ACHN (cell line): ENCODE measurements around the gene ATP5F1B.

Experiments
- DNase-seq: peaks from one replicate; pipeline ENCODE4 v3.0.0-alpha.2; 2015
- in situ Hi-C: cut with HindIII; loops from 2 replicates; pipeline ENCODE4 v1.10.0; 2017; ENCODE audit warnings: low sequenced_read_pairs, low pct_ligation_motif_present, low pct_unique_long_range_greater_than_20kb

The ATP5F1B gene

DNA sequence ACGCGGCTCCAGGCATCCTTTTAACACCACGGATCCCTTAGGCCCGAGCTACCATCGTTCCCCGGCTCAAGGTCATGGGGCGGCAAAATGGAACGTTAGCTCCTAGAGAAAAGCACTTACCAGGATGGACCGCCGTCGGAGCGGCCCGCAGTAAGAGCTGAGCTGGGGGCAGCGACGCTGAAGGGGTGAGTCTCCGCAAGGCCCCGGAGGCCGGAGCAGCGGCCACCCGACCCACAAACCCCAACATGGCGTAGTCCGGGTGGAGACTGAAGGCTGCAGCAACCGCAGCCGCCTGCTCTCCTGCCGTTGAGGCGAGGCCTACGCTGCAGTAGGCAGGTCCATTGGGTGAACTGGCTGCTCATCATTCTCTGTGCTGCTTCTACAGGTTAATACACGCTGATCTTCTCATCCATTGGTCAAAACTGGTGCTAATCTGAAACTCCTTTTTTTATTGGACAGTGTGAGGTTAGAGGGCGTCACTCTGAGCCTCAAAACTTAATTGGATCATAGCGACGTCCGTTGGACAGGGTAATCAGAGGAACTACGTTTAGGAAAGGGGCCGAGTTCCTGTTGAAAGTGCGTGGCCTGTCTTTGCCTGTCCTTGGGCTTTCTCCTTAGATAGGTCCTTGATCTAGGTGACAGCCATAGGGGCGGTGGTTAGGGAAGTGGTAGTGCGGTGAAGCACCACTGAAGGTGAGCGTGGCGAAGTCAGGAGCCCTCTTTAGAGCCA, at the start of gene ATP5F1B:
ATP5F1B (minus strand) TSS at position 268 of the 730 bp plus-strand sequence; CDS start at position 247, 21 bp downstream.
- peak; percentile 100 for DNase-seq
- in situ Hi-C loops, result no loop called here

DNA sequence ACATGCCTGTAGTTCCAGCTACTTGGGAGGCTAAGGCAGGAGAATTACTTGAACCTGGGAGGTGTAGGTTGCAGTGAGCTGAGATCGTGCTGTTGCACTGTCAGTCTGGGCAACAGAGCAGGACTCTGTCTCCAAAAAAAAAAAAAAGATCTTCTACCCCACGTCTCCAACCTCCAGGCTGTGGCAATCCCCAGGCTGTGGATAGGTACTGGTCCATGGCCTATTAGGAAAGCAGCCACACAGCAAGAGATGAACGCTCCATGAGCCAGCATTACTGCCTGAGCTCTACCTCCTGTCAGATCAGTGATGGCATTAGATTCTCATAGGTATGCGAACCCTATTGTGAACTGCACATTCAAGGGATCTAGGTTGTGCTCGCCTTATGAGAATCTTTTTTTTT, 48.4 kb upstream of the ATP5F1B start:
- in situ Hi-C loops, result no loop called here

DNA sequence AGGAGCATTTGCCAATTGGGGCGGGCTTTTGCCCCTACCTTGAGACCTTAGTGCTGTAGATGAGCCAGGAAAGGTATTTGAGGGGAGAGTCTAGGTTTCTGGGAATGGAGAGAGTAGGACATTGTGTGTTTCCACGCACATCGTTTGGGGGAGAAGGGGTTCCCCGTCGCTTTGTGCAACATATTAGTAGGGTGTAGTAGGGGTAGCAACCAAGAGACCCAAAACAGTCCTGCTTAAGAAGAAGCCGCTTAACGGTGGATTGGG, 43.0 kb upstream of the ATP5F1B start:
- in situ Hi-C loops, result no loop called here
- DNase-seq, result no peak

More for the DNA sequence above, 48.4 kb upstream of the ATP5F1B start:
- no peak for DNase-seq

- in situ Hi-C loops, result no loop called here
- peak; percentile 100 for DNase-seq
Observed at GRCh38 chr12:56688129-56688845, 42.5 kb upstream of the ATP5F1B start, which contains the start of gene PTGES3. Gene PTGES3, minus strand, starts transcription at chr12:56688284. Its CDS starts 285 bp downstream, at chr12:56687999.

GRCh38 chr12:56687223-56688128, 41.7 kb upstream of the ATP5F1B start:
- DNase-seq, result peak; percentile 61
- in situ Hi-C loops, result no loop called here

DNA sequence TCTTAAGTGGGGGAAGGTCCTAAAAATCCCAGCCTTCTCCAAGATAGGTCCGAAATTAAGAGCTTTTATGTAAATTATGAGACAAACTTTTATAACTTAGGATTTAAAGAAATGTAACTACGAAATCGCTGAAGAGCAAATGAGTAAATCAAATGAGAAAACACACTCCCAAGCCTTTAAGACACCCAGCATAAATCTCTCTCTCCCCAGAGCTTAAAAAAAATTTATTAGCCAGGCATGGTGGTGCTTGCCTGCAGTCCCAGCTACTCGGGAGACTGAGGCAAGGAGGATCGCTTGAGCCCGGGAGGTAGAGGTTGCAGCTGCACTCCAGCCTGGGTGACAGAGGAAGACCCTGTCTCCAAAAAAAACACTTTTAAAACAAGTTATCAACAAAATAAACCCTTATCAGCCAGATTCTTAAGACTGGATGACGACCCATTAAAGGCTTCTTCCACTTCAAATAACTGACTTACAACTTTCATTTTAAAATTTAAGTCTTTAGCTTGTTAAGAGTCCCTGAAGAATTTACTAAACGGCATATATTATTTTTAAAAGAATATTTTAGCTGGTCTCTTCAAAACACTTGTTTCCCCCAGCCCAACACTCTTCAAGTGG, 39.1 kb upstream of the ATP5F1B start:
- no peak for DNase-seq
- in situ Hi-C loops, result no loop called here

DNA sequence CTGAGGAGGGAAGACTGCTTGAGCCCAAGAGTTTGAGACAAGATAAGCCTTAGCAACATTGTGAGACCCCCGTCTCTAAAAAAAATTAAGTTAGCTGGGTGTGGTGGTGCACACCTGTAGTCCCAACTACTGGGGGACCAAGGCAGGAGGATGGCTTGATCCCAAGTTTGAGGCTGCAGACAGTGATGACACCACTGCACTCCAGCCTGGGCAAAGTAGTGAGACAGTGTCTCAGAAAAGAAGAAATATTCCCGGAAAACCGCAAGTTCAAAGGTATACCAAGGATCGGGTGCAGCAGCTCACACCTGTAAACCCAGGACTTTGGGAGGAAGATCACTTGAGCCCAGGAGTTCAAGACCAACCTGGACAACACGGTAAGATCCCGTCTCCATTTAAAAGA, 36.5 kb upstream of the ATP5F1B start:
- no peak for DNase-seq
- in situ Hi-C loops, result no loop called here

GRCh38 chr12:56679883-56680575, 34.2 kb upstream of the ATP5F1B start:
- DNase-seq, result no peak
- in situ Hi-C loops, result no loop called here

GRCh38 chr12:56678852-56679251, 33.1 kb upstream of the ATP5F1B start:
- DNase-seq, result no peak
- in situ Hi-C loops, result no loop called here

GRCh38 chr12:56677680-56678079, 31.9 kb upstream of the ATP5F1B start:
- in situ Hi-C loops, result no loop called here
- DNase-seq, result no peak

DNA sequence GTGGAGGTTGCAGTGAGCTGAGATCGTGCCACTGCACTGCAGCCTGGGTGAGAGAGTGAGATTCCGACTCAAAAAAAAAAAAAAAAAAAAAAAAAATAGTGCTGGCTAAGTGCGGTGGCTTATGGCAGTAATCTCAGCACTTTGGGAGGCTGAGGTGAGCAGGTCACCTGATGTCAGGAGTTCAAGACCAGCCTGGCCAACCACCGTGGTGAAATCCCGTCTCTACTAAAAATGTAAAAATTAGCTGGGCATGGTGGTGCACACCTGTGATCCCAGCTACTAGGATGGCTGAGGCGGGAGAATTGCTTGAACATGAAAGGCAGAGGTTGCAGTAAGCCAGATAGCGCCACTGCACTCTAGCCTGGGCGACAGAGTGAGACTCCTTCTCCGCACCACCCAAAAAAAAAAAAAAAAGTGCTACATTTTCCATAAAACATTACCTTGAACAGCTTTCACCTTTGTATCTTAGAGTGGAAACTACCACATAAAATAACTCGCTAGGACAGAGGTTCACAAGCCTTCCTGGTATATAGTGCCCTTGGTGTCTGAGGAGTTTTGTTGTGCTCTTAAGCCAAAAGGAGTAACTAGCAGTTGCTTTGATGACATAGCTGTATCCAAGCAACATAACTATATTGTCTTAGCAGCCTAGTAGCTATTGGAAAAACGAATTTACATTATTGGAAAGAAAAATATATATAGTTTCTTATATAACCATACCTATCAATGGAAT, 31.2 kb upstream of the ATP5F1B start:
- in situ Hi-C loops, result no loop called here
- no peak for DNase-seq

- in situ Hi-C loops, result no loop called here
- DNase-seq, result no peak
Observed at GRCh38 chr12:56671608-56672007, 25.8 kb upstream of the ATP5F1B start.

- no peak for DNase-seq
- in situ Hi-C loops, result no loop called here
Observed at GRCh38 chr12:56670836-56671235, 25.1 kb upstream of the ATP5F1B start.

- DNase-seq, result no peak
- in situ Hi-C loops, result no loop called here
Observed at GRCh38 chr12:56668197-56668457, 22.3 kb upstream of the ATP5F1B start.

- in situ Hi-C loops, result no loop called here
- DNase-seq, result no peak
Observed at GRCh38 chr12:56661979-56662638, 16.3 kb upstream of the ATP5F1B start.

DNA sequence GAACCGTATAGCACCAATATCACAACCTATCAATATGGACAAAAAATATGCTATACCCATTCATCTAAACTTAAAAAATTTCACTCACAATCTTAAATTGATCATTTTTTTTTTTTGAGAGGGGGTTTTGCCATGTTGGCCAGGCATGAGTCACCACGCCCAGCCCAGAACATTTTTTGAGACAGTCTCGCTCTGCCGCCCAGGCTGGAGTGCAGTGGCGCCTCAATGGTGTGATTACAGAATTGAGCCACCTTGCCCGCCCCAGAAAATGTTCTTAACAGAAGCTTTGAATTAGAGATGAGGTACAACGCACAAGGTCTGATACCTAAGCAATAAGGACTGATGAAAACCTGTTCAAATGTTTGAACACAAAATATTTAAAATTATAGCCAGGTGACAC, 15.8 kb upstream of the ATP5F1B start:
- in situ Hi-C loops, result no loop called here
- DNase-seq, result peak; percentile 27

GRCh38 chr12:56658921-56659320, 13.1 kb upstream of the ATP5F1B start:
- no peak for DNase-seq
- in situ Hi-C loops, result no loop called here
